Astrocyte (in vitro differentiated cells and primary cell): Measurements from ENCODE around the gene NOXO1.

Source experiments
- EZH2 ChIP-seq: IDR thresholded peaks from 2 replicates; pipeline ENCODE4 v1.6.1; 2012; ENCODE audit warnings: mild to moderate bottlenecking, low read length, inconsistent platforms; ENCODE audit not compliant: insufficient read depth
- TF ChIP-seq, protein P1 (sequence below): IDR thresholded peaks from 2 replicates; pipeline ENCODE4 v1.5.1; 2011; ENCODE audit warnings: low read depth, mild to moderate bottlenecking, inconsistent platforms, low read length, moderate library complexity; ENCODE audit not compliant: insufficient read depth

DNA sequence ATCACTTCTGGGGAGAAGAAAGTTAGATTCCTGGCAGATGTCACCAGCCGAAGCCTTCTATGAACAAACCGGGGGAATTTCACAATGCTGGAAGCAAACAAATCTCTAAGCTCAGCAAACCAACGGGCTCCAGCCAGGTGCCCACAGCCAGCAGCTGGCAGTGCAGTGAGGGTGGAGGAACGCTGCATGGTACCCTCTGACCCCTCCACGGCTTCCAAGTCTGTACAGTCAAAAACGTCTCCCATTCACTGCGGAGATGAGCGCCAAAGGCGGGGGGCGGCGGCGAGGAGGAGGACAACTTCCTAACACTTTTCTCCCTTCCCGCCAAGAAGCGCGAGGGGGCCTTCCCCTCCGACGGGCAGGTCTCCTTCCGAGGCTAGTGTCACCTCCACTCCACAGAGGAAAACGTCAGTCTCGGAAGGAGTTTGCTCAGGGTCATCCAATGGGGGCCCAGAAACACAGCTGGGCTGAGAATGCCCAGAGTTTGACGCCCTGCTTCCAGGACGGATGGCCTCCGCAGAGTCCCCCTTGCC is 27.4 kb upstream of the NOXO1 start:
- TF ChIP-seq, protein P1, sequence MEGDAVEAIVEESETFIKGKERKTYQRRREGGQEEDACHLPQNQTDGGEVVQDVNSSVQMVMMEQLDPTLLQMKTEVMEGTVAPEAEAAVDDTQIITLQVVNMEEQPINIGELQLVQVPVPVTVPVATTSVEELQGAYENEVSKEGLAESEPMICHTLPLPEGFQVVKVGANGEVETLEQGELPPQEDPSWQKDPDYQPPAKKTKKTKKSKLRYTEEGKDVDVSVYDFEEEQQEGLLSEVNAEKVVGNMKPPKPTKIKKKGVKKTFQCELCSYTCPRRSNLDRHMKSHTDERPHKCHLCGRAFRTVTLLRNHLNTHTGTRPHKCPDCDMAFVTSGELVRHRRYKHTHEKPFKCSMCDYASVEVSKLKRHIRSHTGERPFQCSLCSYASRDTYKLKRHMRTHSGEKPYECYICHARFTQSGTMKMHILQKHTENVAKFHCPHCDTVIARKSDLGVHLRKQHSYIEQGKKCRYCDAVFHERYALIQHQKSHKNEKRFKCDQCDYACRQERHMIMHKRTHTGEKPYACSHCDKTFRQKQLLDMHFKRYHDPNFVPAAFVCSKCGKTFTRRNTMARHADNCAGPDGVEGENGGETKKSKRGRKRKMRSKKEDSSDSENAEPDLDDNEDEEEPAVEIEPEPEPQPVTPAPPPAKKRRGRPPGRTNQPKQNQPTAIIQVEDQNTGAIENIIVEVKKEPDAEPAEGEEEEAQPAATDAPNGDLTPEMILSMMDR, result no peak
- no peak for TF ChIP-seq EZH2
